RWPE2 (cell line): ENCODE results near the gene BGN.

ENCODE experiments used
- ATAC-seq: fragments of 200-7000 bp; cut with Tn5 transposase; 3 replicates; pipeline ENCODE4 v1.9.1; 2021; ENCODE audit warnings: low read depth
- DNase-seq: peaks from one replicate; pipeline ENCODE4 v3.0.0-alpha.2; 2020; ENCODE audit warnings: low spot score
- H3K27ac ChIP-seq: fragments of 450-650 bp; 2 replicates; pipeline ENCODE4 v1.5.1; 2017; ENCODE audit warnings: mild to moderate bottlenecking; ENCODE audit not compliant: poor library complexity, severe bottlenecking
- H3K27me3 ChIP-seq: fragments of 250-450 bp; sonication (Bioruptor Pico); 2 replicates; pipeline ENCODE4 v1.5.1; 2021; ENCODE audit warnings: mild to moderate bottlenecking, moderate library complexity; ENCODE audit not compliant: insufficient read depth, poor library complexity, severe bottlenecking
- H3K36me3 ChIP-seq: fragments of 250-450 bp; sonication (Bioruptor Pico); 2 replicates; pipeline ENCODE4 v1.5.1; 2020; ENCODE audit warnings: low read depth, mild to moderate bottlenecking, moderate library complexity
- H3K4me1 ChIP-seq: fragments of 250-450 bp; sonication (Bioruptor Pico); 2 replicates; pipeline ENCODE4 v1.5.1; 2021; ENCODE audit warnings: mild to moderate bottlenecking, moderate library complexity; ENCODE audit not compliant: insufficient read depth, poor library complexity, severe bottlenecking
- H3K4me3 ChIP-seq: fragments of 250-450 bp; sonication (Bioruptor Pico); 2 replicates; pipeline ENCODE4 v1.5.1; 2021; ENCODE audit warnings: mild to moderate bottlenecking, moderate library complexity; ENCODE audit not compliant: severe bottlenecking
- H3K9me3 ChIP-seq: fragments of 250-450 bp; sonication (Bioruptor Pico); 2 replicates; pipeline ENCODE4 v1.5.1; 2021; ENCODE audit warnings: mild to moderate bottlenecking, moderate library complexity; ENCODE audit not compliant: severe bottlenecking
- CTCF ChIP-seq: fragments of 450-650 bp; IDR thresholded peaks from one replicate; pipeline ENCODE4 v1.5.1; 2017; ENCODE audit warnings: mild to moderate bottlenecking, moderate library complexity; ENCODE audit not compliant: poor library complexity, severe bottlenecking

The BGN gene

GRCh38 chrX:153446950-153447580, 47.7 kb upstream of the BGN start:
- no peaks in the 10 kb centered on the region for H3K9me3 ChIP-seq
- H3K27me3 ChIP-seq = no peaks in the 10 kb centered on the region
- H3K27ac ChIP-seq = no peak overlapping the region
- peaks cover 2% of the 10 kb centered on the region for H3K4me1 ChIP-seq
- ATAC-seq (no peak), DNase-seq (no peak)
- no peak for TF ChIP-seq CTCF
- no peak overlapping the region for H3K4me3 ChIP-seq
- no peaks in the 10 kb centered on the region for H3K36me3 ChIP-seq

DNA sequence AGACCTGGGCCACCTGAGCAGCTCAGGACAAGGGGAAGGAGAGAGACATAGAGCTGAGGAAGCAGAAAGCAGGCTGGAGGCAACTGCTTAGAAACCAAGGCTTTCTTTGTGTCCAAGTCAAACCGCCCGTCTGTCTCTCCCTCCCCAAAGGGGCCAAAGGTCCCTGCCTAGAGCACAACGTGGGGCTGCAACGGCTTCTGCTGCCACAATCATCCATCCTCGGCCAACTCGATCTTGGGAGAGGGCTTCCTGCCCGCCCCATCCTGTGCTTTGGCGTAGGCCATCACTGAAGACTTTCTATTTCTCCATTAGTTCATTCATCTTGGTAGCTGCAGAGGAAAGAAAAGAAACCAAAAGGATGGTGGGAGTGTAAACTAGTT, 47.2 kb upstream of the BGN start:
- H3K27me3 ChIP-seq = no peaks in the 10 kb centered on the region
- no peak for ATAC-seq
- H3K4me1 ChIP-seq = no peaks in the 10 kb centered on the region

DNA sequence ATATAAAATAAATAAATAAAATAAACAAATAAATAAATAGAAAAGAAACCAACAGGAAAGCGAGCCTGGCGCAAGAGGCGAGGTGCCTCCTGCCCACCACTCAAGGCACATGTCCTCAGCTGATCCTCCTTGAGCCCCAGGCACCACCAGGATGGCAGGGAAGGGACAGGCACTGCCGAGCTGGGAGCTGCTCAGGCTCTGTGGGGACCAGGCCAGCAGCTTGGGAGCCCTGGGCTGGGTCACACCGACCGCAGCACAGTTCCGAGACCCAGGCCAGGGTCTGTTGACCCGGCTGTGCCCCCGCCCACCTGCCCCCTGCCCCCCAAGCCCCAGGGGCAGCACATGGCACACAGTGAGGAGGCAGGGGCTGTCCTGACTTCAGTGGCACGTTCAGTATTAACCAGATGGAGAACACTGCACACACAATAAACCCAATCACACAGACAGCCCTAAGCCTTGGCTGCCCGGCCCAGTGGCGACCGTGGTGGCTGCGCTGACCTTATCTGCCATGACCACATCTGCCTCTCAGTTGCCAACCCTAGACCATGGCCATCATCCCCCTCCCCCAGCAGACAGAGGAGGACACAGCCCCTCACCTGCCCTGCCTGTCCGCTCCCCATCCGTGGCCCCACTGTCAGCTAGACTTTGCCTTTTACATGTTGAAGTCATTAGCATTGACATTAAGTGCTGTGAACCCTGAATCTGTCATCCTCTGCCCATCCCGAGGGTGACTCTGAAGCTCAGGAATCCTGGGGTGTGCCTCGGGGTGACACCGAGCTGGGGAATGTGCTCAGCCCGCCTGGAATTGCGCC, 46.0 kb upstream of the BGN start:
- ATAC-seq = peak; percentile 24; the same call in 1 of the 3 replicates
- H3K36me3 ChIP-seq = no peaks in the 10 kb centered on the region
- DNase-seq = no peak
- H3K27me3 ChIP-seq = no peaks in the 10 kb centered on the region
- no peaks in the 10 kb centered on the region for H3K4me1 ChIP-seq
- no peaks in the 10 kb centered on the region for H3K9me3 ChIP-seq
- no peak for TF ChIP-seq CTCF
- H3K27ac ChIP-seq = no peak overlapping the region
- no peak overlapping the region for H3K4me3 ChIP-seq

More for the DNA sequence above, 47.2 kb upstream of the BGN start:
- TF ChIP-seq CTCF = no peak
- Histone ChIP-seq H3K36me3 (no peaks in the 10 kb centered on the region), H3K4me3 (no peak overlapping the region), H3K27ac (no peak overlapping the region), H3K9me3 (no peaks in the 10 kb centered on the region)
- no peak for DNase-seq

GRCh38 chrX:153449368-153450113, 45.2 kb upstream of the BGN start:
- H3K27me3 ChIP-seq = no peaks in the 10 kb centered on the region

More at GRCh38 chrX:153449368-153450113, 45.2 kb upstream of the BGN start:
- DNase-seq = no peak
- TF ChIP-seq CTCF = no peak
- Histone ChIP-seq H3K36me3 (no peaks in the 10 kb centered on the region), H3K9me3 (no peaks in the 10 kb centered on the region), H3K4me3 (no peak overlapping the region), H3K4me1 (no peaks in the 10 kb centered on the region), H3K27ac (no peak overlapping the region)
- peak; percentile 10; the same call in 1 of the 3 replicates for ATAC-seq
